ENCODE results near the gene MERTK. TPM values are rescaled to one million over a fixed set of nuclear protein-coding genes. Genes with fewer than 3 reads are reported as not detected.
"Not testable (repeated sequence)": the region's sequence is repeated elsewhere in the genome, so short reads cannot be mapped to it uniquely, and the experiment has no call there.

Gene MERTK
- polyA plus RNA-seq, 1 of the 3 experiments (the other 2 are of a cell fraction) = 9.6 TPM

DNA sequence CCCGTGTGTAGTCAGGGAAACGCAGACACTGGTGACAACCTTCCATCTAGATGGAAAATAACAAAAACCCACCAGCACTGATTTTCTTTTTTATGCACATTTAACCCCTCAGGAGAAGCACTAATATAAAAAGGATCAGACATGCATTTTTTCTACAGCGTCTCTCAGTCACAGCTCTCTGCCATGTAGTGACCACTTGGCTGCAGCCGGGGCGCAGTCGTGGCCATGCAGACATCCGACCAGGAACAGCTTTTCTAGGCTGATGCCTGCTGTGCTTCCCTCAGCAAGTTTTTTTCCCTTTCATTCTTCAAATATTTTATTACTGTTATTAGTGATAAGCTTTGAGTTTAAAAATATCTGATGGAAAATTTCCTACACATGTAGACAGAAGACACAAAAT is 63.3 kb downstream of the MERTK start:
- ChIA-PET CTCF (no interaction called here), POLR2A (no interaction called here)
- H2AFZ ChIP-seq (ENCODE audit: low read depth) = no peak overlapping the region
- H3K36me3 ChIP-seq (replicated peaks in 1 of 2; ENCODE audit: control insufficient read depth in 1 of 2, insufficient read depth in 2 of 2, low read length in 1 of 2) = no peaks in the 10 kb centered on the region
- no peaks in the 10 kb centered on the region for H4K20me1 ChIP-seq (ENCODE audit: insufficient read depth)
- TF ChIP-seq RXRA (IDR thresholded peaks at IDR 0.05; ENCODE audit: borderline replicate concordance, low read depth) (no peak), TEAD4 (IDR thresholded peaks at IDR 0.05; ENCODE audit: borderline replicate concordance, insufficient read depth) (no peak), FOXM1 (IDR thresholded peaks at IDR 0.05; ENCODE audit: low read depth) (no peak), RAD21 (IDR thresholded peaks at IDR 0.05; ENCODE audit: low read length) (no peak), MXI1 (IDR thresholded peaks at IDR 0.05; ENCODE audit: low read depth, low read length) (no peak), USF2 (IDR thresholded peaks at IDR 0.05; ENCODE audit: borderline replicate concordance, low read depth, low read length) (no peak), JUND (IDR thresholded peaks at IDR 0.05) (no peak), GATA2 (CRISPR knock-in tag; IDR thresholded peaks at IDR 0.05) (no peak), RCOR1 (IDR thresholded peaks at IDR 0.05; ENCODE audit: low read length) (no peak), FOXJ3 (CRISPR knock-in tag; IDR thresholded peaks at IDR 0.05) (no peak), RFX5 (IDR thresholded peaks at IDR 0.05; ENCODE audit: low read length) (no peak)
- TF ChIP-seq, protein P1, sequence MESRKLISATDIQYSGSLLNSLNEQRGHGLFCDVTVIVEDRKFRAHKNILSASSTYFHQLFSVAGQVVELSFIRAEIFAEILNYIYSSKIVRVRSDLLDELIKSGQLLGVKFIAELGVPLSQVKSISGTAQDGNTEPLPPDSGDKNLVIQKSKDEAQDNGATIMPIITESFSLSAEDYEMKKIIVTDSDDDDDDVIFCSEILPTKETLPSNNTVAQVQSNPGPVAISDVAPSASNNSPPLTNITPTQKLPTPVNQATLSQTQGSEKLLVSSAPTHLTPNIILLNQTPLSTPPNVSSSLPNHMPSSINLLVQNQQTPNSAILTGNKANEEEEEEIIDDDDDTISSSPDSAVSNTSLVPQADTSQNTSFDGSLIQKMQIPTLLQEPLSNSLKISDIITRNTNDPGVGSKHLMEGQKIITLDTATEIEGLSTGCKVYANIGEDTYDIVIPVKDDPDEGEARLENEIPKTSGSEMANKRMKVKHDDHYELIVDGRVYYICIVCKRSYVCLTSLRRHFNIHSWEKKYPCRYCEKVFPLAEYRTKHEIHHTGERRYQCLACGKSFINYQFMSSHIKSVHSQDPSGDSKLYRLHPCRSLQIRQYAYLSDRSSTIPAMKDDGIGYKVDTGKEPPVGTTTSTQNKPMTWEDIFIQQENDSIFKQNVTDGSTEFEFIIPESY (IDR thresholded peaks at IDR 0.05; ENCODE audit: borderline replicate concordance, low read depth) = no peak
- TF ChIP-seq, protein P2, sequence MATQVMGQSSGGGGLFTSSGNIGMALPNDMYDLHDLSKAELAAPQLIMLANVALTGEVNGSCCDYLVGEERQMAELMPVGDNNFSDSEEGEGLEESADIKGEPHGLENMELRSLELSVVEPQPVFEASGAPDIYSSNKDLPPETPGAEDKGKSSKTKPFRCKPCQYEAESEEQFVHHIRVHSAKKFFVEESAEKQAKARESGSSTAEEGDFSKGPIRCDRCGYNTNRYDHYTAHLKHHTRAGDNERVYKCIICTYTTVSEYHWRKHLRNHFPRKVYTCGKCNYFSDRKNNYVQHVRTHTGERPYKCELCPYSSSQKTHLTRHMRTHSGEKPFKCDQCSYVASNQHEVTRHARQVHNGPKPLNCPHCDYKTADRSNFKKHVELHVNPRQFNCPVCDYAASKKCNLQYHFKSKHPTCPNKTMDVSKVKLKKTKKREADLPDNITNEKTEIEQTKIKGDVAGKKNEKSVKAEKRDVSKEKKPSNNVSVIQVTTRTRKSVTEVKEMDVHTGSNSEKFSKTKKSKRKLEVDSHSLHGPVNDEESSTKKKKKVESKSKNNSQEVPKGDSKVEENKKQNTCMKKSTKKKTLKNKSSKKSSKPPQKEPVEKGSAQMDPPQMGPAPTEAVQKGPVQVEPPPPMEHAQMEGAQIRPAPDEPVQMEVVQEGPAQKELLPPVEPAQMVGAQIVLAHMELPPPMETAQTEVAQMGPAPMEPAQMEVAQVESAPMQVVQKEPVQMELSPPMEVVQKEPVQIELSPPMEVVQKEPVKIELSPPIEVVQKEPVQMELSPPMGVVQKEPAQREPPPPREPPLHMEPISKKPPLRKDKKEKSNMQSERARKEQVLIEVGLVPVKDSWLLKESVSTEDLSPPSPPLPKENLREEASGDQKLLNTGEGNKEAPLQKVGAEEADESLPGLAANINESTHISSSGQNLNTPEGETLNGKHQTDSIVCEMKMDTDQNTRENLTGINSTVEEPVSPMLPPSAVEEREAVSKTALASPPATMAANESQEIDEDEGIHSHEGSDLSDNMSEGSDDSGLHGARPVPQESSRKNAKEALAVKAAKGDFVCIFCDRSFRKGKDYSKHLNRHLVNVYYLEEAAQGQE (IDR thresholded peaks at IDR 0.05; ENCODE audit: low read depth, low read length) = no peak
- H3K4me2 ChIP-seq = no peak overlapping the region
- no peak overlapping the region for H3K4me3 ChIP-seq (ENCODE audit: low read depth in 2 of 2, low read length in 1 of 2)
- no peak overlapping the region for H3K27ac ChIP-seq (ENCODE audit: low read depth in 2 of 2, low read length in 1 of 2)
- no peaks in the 10 kb centered on the region for H3K27me3 ChIP-seq (ENCODE audit: insufficient read depth)
- H3K9ac ChIP-seq = no peak overlapping the region
- no peaks in the 10 kb centered on the region; a peak in 1 of 4 replicates for H3K4me1 ChIP-seq (ENCODE audit: control insufficient read depth in 1 of 2, insufficient read depth in 2 of 2, low read depth in 1 of 2, low read length in 1 of 2)
- no peaks in the 10 kb centered on the region for H3K9me3 ChIP-seq
- H3K9me2 ChIP-seq = no peaks in the 10 kb centered on the region
- no peaks in the 10 kb centered on the region for H3K79me2 ChIP-seq (ENCODE audit: insufficient read depth)
- DNase-seq = no peak
- peaks cover 7% of the 10 kb centered on the region for H3F3A ChIP-seq (replicated peaks; ENCODE audit: insufficient read depth)
- WGBS (ENCODE audit: low lambda C conversion rate) = 92% methylated on average over 7 of the region's 7 CpGs

DNA sequence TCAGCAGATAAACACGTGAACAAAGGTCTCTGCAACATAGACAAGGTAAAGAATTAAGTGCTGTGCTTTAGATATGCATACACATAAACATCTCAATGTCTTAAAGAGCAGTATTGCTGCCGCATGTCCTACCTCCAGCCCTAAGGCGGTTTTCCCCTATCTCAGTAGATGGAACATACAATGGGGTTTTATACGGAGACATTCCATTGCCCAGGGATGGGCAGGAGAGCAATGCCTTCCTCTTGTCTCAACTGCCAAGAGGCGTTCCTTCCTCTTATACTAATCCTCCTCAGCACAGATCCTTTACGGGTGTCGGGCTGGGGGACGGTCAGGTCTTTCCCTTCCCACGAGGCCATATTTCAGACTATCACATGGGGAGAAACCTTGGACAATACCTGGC is 64.7 kb downstream of the MERTK start:
- H4K20me1 ChIP-seq (ENCODE audit: insufficient read depth); CTCF ChIA-PET; DNase-seq; H3F3A ChIP-seq (replicated peaks; ENCODE audit: insufficient read depth); H3K36me3 ChIP-seq (replicated peaks in 1 of 2; ENCODE audit: control insufficient read depth in 1 of 2, insufficient read depth in 2 of 2, low read length in 1 of 2); POLR2A ChIA-PET; H3K9me2 ChIP-seq; H3K27ac ChIP-seq (ENCODE audit: low read depth in 2 of 2, low read length in 1 of 2); H2AFZ ChIP-seq (ENCODE audit: low read depth); H3K4me3 ChIP-seq (ENCODE audit: low read depth in 2 of 2, low read length in 1 of 2); H3K4me2 ChIP-seq; H3K27me3 ChIP-seq (ENCODE audit: insufficient read depth); H3K79me2 ChIP-seq (ENCODE audit: insufficient read depth); H3K9ac ChIP-seq; H3K4me1 ChIP-seq (ENCODE audit: control insufficient read depth in 1 of 2, insufficient read depth in 2 of 2, low read depth in 1 of 2, low read length in 1 of 2); H3K9me3 ChIP-seq: not testable (repeated sequence)
- 79% methylated on average over 8 of the region's 9 CpGs for WGBS (ENCODE audit: low lambda C conversion rate)

DNA sequence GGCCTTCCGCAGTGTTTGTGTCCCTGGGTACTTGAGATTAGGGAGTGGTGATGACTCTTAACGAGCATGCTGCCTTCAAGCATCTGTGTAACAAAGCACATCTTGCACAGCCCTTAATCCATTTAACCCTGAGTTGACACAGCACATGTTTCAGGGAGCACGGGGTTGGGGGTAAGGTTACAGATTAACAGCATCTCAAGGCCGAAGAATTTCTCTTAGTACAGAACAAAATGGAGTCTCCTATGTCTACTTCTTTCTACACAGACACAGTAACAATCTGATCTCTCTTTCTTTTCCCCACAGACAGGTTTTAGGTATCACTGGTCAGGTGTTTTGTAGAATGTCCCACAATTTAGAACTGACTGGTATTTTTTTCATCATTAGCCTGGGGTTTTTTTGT is 65.1 kb downstream of the MERTK start:
- DNase-seq; H4K20me1 ChIP-seq (ENCODE audit: insufficient read depth); H3K27ac ChIP-seq (ENCODE audit: low read depth in 2 of 2, low read length in 1 of 2); POLR2A ChIA-PET; CTCF ChIA-PET; H3K36me3 ChIP-seq (replicated peaks in 1 of 2; ENCODE audit: control insufficient read depth in 1 of 2, insufficient read depth in 2 of 2, low read length in 1 of 2); H3K27me3 ChIP-seq (ENCODE audit: insufficient read depth); H3K4me2 ChIP-seq; H3K9me2 ChIP-seq; H3K79me2 ChIP-seq (ENCODE audit: insufficient read depth); H3F3A ChIP-seq (replicated peaks; ENCODE audit: insufficient read depth); H2AFZ ChIP-seq (ENCODE audit: low read depth); H3K4me3 ChIP-seq (ENCODE audit: low read depth in 2 of 2, low read length in 1 of 2); H3K4me1 ChIP-seq (ENCODE audit: control insufficient read depth in 1 of 2, insufficient read depth in 2 of 2, low read depth in 1 of 2, low read length in 1 of 2); H3K9ac ChIP-seq; H3K9me3 ChIP-seq: not testable (repeated sequence)
- WGBS (ENCODE audit: low lambda C conversion rate) = 77% methylated on average over 4 of the region's 4 CpGs

Measured in SK-N-SH (cell line).